KG1 (cell line): ENCODE data around the gene MYBPC1.
"Not testable (repeated sequence)": the region's sequence is repeated elsewhere in the genome, so short reads cannot be mapped to it uniquely, and the experiment has no call there.

Experiments
- DNase-seq: peaks from one replicate; lab custom pipeline; 2025; lab: John Stamatoyannopoulos, UW

Gene MYBPC1

DNA sequence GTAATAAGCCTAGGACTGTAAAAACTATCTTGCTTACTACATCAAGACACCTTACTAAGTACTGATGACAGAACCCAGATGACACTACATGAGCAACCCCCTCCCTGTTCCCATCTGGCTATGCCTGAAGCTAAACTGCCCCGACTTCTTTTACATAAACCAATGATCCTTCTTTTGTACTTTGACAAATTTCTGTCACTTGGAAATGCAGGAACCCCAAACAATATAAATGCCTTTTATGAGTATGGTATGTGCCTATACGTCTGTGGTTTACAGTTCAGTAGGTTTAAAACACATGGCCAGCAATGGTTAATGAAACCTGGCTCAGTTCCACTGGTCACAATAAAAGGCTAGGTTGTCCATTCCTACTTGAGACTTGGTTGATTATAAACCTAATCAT lies 138.4 kb downstream of the MYBPC1 start:
- no peak for DNase-seq

DNA sequence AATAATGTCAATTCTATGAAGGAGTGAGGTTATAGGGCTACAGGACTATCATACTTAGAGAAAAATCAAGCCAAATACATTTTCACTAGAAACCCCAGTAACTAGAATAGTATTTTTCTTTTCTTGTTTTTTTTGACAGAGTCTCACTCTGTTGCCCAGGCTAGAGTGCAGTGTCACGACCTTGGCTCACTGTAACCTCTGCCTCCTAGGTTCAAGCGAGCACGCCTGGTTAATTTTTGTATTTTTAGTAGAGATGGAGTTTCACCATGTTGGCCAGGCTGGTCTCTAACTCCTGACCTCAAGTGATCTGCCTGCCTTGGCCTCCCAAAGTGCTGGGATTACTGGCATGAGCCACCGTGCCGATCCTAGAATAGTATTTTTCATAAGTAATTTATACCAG lies 139.7 kb downstream of the MYBPC1 start:
- not testable (repeated sequence) for DNase-seq
